Upper lobe of left lung (tissue), 4 donors: ENCODE data around the gene CFAP299.

Experiments
- CTCF ChIP-seq, 6 experiments: fragments of 450-650 bp in 4 of 6; fragments of 200-600 bp in 2 of 6; sonication (generic) in 2 of 6; IDR thresholded peaks; one replicate each; pipeline ENCODE4 v1.5.1; 2016 to 2019; ENCODE audit warnings: antibody characterized with exemption in 6 of 6
- POLR2A ChIP-seq, 4 donors: fragments of 450-650 bp; IDR thresholded peaks; one replicate each; pipeline ENCODE4 v1.5.1; 2016 to 2017; ENCODE audit warnings: antibody characterized with exemption in 4 of 4, mild to moderate bottlenecking in 2 of 4
- POLR2AphosphoS5 ChIP-seq, 2 donors: sonication (generic); formaldehyde crosslinking; IDR thresholded peaks; one replicate each; pipeline ENCODE4 v1.5.1; 2017; ENCODE audit warnings: antibody characterized with exemption in 2 of 2

- no peak for TF ChIP-seq POLR2AphosphoS5 (IDR thresholded peaks at IDR 0.05)
- no peak for TF ChIP-seq POLR2A (IDR thresholded peaks at IDR 0.05)
- no peak for TF ChIP-seq CTCF (IDR thresholded peaks at IDR 0.05)
These were observed 58.4 kb downstream of the CFAP299 start for GRCh38 chr4:80393970-80394250.
